Type B pancreatic cell (in vitro differentiated cells): Measurements from ENCODE around the gene MTMR8. TPM values are rescaled to one million over a fixed set of nuclear protein-coding genes. Genes with fewer than 3 reads are reported as not detected.
"Not testable (repeated sequence)": the region's sequence is repeated elsewhere in the genome, so short reads cannot be mapped to it uniquely, and the experiment has no call there.

ENCODE experiments used
- DNase-seq: peaks from one replicate; pipeline ENCODE4 v3.0.0; 2021; ENCODE audit warnings: mixed read lengths; ENCODE audit not compliant: unreplicated experiment; ENCODE audit errors: extremely low spot score
- H3K27ac Mint-ChIP-seq: 2 replicates; pipeline ENCODE4 v1.8.0; 2021; ENCODE audit warnings: mild to moderate bottlenecking, mixed read lengths
- H3K27me3 Mint-ChIP-seq: 2 replicates; pipeline ENCODE4 v1.8.0; 2021; ENCODE audit warnings: mixed read lengths
- H3K36me3 Mint-ChIP-seq: 2 replicates; pipeline ENCODE4 v1.8.0; 2021; ENCODE audit warnings: mixed read lengths
- H3K4me1 Mint-ChIP-seq: one replicate; pipeline ENCODE4 v1.8.0; 2021; ENCODE audit warnings: mixed read lengths; ENCODE audit not compliant: unreplicated experiment
- H3K4me3 Mint-ChIP-seq: 2 replicates; pipeline ENCODE4 v1.8.0; 2021; ENCODE audit warnings: mild to moderate bottlenecking, mixed read lengths
- H3K9me3 Mint-ChIP-seq: 2 replicates; pipeline ENCODE4 v1.8.0; 2021; ENCODE audit warnings: mixed read lengths
- total RNA-seq: library from RNA; stranded (reverse); gene quantifications from 2 replicates; pipeline ENCODE4 v1.2.1, GENCODE V29; 2021; ENCODE audit warnings: low replicate concordance
- TF ChIP-seq, protein P1 (sequence below): fragments of 200-600 bp; sonication (generic); conservative IDR thresholded peaks from 2 replicates; pipeline ENCODE4 v1.5.0; 2021; ENCODE audit warnings: antibody characterized with exemption, mild to moderate bottlenecking

The MTMR8 gene
- total RNA-seq, 1 donor from 2014 or later: 3.2 TPM

DNA sequence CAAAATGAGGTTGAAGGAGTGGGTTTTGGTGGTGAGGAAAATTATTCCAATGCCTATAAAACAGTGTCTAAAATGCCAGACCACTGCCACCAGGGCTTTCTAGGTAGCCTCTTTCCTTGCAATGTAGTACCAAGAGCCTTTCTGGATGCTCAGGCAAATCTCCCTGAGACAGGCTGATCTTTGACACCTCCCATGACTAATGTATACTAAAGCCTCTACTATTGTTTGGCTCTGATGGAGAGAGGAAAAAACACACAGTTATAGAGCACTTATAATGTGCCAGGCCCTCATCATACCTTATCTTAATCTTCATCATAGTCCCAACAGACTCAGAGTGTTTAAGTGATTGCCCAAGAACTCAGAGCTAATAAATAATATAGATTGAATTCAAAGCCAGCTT is 5.8 kb downstream of the MTMR8 start:
- H3K4me1 Mint-ChIP-seq: no peaks in the 10 kb centered on the region
- no peaks in the 10 kb centered on the region for H3K9me3 Mint-ChIP-seq
- H3K4me3 Mint-ChIP-seq: no peak overlapping the region
- no peak for DNase-seq
- no peaks in the 10 kb centered on the region for H3K27me3 Mint-ChIP-seq
- H3K36me3 Mint-ChIP-seq: no peaks in the 10 kb centered on the region
- TF ChIP-seq, protein P1, sequence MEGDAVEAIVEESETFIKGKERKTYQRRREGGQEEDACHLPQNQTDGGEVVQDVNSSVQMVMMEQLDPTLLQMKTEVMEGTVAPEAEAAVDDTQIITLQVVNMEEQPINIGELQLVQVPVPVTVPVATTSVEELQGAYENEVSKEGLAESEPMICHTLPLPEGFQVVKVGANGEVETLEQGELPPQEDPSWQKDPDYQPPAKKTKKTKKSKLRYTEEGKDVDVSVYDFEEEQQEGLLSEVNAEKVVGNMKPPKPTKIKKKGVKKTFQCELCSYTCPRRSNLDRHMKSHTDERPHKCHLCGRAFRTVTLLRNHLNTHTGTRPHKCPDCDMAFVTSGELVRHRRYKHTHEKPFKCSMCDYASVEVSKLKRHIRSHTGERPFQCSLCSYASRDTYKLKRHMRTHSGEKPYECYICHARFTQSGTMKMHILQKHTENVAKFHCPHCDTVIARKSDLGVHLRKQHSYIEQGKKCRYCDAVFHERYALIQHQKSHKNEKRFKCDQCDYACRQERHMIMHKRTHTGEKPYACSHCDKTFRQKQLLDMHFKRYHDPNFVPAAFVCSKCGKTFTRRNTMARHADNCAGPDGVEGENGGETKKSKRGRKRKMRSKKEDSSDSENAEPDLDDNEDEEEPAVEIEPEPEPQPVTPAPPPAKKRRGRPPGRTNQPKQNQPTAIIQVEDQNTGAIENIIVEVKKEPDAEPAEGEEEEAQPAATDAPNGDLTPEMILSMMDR: no peak
- no peak overlapping the region for H3K27ac Mint-ChIP-seq

DNA sequence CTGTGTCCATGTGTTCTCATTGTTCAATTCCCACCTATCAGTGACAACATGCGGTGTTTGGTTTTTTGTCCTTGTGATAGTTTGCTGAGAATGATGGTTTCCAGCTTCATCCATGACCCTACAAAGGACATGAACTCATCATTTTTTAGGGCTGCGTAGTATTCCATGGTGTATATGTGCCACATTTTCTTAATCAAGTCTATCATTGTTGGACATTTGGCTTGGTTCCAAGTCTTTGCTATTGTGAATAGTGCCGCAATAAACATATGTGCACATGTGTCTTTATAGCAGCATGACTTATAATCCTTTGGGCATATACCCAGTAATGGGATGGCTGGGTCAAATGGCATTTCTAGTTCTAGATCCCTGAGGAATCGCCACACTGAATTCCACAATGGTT is 14.5 kb downstream of the MTMR8 start:
- not testable (repeated sequence) for H3K36me3 Mint-ChIP-seq

DNA sequence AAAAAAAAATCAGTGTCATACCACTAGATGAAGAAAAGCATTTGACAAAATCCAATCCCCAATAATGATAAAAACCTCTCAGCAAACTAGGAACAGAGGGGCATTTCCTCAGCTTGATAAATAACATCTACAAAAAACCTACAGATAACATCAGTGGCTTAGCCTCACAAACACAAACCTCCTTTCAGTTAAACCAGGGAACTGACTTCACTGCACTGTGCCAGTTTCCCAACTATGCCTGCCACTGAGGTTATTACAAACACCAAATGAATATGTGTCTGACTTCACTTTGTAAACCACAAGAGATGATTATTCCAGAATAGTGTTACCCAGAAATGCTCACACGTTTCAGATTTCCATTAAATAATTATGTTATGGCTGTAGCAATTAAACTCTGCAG is 15.3 kb downstream of the MTMR8 start:
- DNase-seq: no peak
- Mint-ChIP-seq H3K27me3 (no peaks in the 10 kb centered on the region), H3K9me3 (peaks cover 7% of the 10 kb centered on the region), H3K4me1 (no peaks in the 10 kb centered on the region), H3K36me3 (no peaks in the 10 kb centered on the region), H3K4me3 (no peak overlapping the region), H3K27ac (no peak overlapping the region)
- TF ChIP-seq, protein P1: no peak

More for the DNA sequence above, 14.5 kb downstream of the MTMR8 start:
- H3K27me3 Mint-ChIP-seq, DNase-seq, H3K9me3 Mint-ChIP-seq, H3K4me1 Mint-ChIP-seq, H3K27ac Mint-ChIP-seq, H3K4me3 Mint-ChIP-seq: not testable (repeated sequence)

DNA sequence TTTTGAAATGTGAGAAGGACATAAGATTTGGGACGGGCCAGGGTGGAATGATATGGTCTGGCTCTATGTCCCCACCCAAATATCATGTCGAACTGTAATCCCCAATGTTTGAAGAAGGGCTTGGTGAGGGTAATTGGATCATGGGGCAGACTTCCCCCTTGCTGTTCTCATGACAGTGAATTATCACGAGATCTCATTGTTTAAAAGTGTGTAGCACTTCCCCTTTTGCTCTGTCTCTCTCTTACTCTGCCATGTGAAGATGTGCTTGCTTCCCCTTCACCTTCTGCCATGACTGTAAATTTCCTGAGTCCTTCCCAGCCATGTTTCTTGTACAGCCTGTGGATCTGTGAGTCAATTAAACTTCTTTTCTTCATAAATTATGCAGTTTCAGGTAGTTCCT is 17.5 kb downstream of the MTMR8 start:
- H3K9me3 Mint-ChIP-seq: peaks cover 7% of the 10 kb centered on the region

DNA sequence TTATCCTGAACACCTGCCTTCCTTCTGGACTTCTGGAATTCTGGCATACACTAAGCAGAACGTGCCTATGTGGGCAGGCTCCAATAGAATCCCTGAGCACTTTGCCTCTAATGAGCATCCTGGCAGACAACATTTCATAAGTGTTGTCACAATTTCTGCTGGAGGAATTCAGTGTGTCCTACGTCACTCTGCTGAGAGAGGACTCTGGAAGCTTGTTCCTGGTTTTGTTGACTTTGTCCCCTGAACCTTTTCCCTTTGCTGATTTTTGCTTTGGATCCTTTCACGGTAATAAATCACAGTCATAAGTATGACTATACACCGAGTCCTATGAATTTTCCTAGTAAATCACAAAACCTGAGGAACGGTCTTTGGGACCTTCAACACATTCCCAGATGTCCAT is 43.2 kb downstream of the MTMR8 start:
- Mint-ChIP-seq H3K4me1 (no peaks in the 10 kb centered on the region), H3K9me3 (no peaks in the 10 kb centered on the region), H3K36me3 (no peaks in the 10 kb centered on the region), H3K27me3 (no peaks in the 10 kb centered on the region), H3K27ac (no peak overlapping the region), H3K4me3 (no peak overlapping the region)
- TF ChIP-seq, protein P1: no peak
- DNase-seq: no peak

More for the DNA sequence above, 17.5 kb downstream of the MTMR8 start:
- H3K36me3 Mint-ChIP-seq: no peaks in the 10 kb centered on the region
- DNase-seq: no peak
- no peak overlapping the region for H3K4me3 Mint-ChIP-seq
- no peaks in the 10 kb centered on the region for H3K27me3 Mint-ChIP-seq
- no peaks in the 10 kb centered on the region for H3K4me1 Mint-ChIP-seq
- H3K27ac Mint-ChIP-seq: no peak overlapping the region
- TF ChIP-seq, protein P1: no peak

DNA sequence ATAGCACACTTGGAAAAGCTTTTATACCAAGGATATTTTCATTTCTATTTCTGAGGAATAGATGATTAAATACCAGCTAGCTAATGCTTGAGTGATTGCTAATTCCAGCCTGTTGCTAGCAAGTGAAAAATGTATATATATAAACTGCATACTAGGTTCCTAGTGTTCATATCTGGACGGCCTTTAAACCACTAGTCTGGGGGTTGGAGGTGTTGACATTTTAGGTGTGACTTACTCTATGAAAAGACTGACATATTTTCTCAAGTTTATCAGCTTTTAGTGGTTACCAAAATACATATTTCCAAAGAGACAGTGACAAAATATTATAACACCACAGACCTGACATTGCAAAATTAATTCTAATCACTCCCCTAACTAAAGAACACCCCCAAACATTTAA is 44.7 kb downstream of the MTMR8 start:
- DNase-seq: no peak
- H3K4me1 Mint-ChIP-seq: no peaks in the 10 kb centered on the region
- H3K4me3 Mint-ChIP-seq: no peak overlapping the region
- H3K27me3 Mint-ChIP-seq: no peaks in the 10 kb centered on the region
- no peak overlapping the region for H3K27ac Mint-ChIP-seq
- TF ChIP-seq, protein P1: no peak
- no peaks in the 10 kb centered on the region for H3K36me3 Mint-ChIP-seq
- H3K9me3 Mint-ChIP-seq: no peaks in the 10 kb centered on the region
